ENCODE data around the gene SLC35E4. TPM values are rescaled to one million over a fixed set of nuclear protein-coding genes. Genes with fewer than 3 reads are reported as not detected.
A peak's percentile ranks its signal among the peaks of the same experiment; 100 is the strongest.
"Not testable (repeated sequence)": the region's sequence is repeated elsewhere in the genome, so short reads cannot be mapped to it uniquely, and the experiment has no call there.

The SLC35E4 gene
- total and polyA plus RNA-seq, 3 donors from 2014 or later: 11.6 to 35.9 (median 11.6) TPM

GRCh38 chr22:30671071-30671470 is 35.5 kb downstream of the SLC35E4 start:
- no peaks in the 10 kb centered on the region for H3K9me3 ChIP-seq

DNA sequence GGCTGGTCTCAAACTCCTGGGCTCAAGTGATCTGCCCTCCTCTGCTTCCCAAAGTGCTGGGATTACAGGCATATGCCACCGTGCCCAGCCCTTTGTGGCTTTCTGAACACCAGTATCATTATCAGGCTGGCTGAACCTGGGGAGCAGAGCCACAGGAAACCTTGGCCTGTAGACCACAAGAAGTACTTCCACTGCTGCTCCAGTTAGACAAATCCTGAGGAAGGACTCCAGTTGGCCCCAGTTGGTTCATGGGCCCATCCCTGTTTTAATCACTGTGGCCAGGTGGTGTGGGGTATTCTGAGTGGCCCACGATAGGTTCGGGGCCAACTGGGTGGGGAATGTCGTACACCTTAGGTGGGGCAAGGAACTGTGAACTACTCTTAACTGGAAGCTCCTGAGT is 37.6 kb downstream of the SLC35E4 start:
- intact Hi-C loops (cut with DNase I; ENCODE audit: low total_unique reads): no loop called here
- Histone ChIP-seq H3K36me3 (ENCODE audit: low read depth, missing control alignments) (no peaks in the 10 kb centered on the region), H3K27me3 (no peaks in the 10 kb centered on the region), H3K4me1 (peaks cover 5% of the 10 kb centered on the region), H3K27ac (no peak overlapping the region), H3K9me3 (no peaks in the 10 kb centered on the region), H3K4me3 (no peak overlapping the region)
- no peak for DNase-seq
- 86 to 92% methylated on average over 4 of the region's 4 CpGs for WGBS, 2 donors
- TF ChIP-seq CTCF (IDR thresholded peaks at IDR 0.05): no peak
- no peak for TF ChIP-seq POLR2A (IDR thresholded peaks at IDR 0.05)

More at GRCh38 chr22:30671071-30671470, 35.5 kb downstream of the SLC35E4 start:
- peaks cover 5% of the 10 kb centered on the region for H3K4me1 ChIP-seq
- TF ChIP-seq CTCF (IDR thresholded peaks at IDR 0.05) (no peak), POLR2A (IDR thresholded peaks at IDR 0.05) (no peak)
- no peak overlapping the region for H3K4me3 ChIP-seq
- DNase-seq: peak; percentile 64
- no peaks in the 10 kb centered on the region for H3K36me3 ChIP-seq (ENCODE audit: low read depth, missing control alignments)
- H3K27ac ChIP-seq: no peak overlapping the region
- H3K27me3 ChIP-seq: no peaks in the 10 kb centered on the region
- 56 to 66% methylated on average over 3 of the region's 3 CpGs for WGBS, 2 donors
- intact Hi-C loops (cut with DNase I; ENCODE audit: low total_unique reads): no loop called here

DNA sequence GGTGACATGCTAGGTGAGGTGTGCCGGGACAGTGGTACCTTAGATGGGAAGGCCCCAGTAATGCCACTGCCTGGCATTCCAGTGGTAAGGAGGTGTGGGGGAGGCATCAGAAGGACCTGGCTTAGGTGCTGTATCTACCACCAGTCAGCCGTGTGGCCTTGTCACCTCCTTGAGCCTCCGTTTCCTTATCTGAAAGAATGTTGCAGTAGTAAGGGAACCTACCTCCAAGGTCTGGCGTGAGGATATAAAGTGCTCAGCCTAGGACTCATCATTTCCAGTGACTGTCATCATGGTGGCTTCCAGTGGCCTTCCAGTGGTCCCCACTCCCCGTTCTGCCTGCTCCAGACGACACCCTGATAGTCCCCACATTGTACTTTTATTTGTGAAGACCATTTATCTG is 38.9 kb downstream of the SLC35E4 start:
- no peak overlapping the region for H3K27ac ChIP-seq
- H3K9me3 ChIP-seq: no peaks in the 10 kb centered on the region
- TF ChIP-seq POLR2A (IDR thresholded peaks at IDR 0.05): no peak
- DNase-seq: no peak
- no peaks in the 10 kb centered on the region for H3K27me3 ChIP-seq
- peaks cover 17% of the 10 kb centered on the region for H3K4me1 ChIP-seq
- H3K36me3 ChIP-seq (ENCODE audit: low read depth, missing control alignments): no peaks in the 10 kb centered on the region
- no peak overlapping the region for H3K4me3 ChIP-seq
- intact Hi-C loops (cut with DNase I; ENCODE audit: low total_unique reads): no loop called here
- WGBS, 2 donors: 61 to 80% methylated on average over 6 of the region's 6 CpGs

DNA sequence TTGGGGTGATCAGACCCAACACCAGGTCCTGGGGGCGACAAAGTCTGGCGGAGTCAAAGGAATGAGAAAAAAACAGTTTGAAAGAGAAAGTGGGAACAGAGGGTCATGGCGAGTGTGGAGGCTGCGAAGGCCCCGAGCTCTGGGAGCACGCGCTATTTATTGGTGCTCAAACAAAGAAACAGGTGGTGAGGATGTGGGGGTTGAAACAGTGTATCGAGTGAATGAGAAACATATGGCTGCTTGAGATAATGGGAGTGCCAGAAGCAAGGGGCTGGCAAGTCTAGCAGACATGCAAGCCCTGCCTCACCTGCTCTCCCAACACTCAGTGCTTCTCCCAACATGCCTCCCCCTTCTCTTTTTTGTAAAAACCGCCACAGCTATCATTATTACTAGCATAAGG is 39.9 kb downstream of the SLC35E4 start:
- no peak for TF ChIP-seq CTCF (IDR thresholded peaks at IDR 0.05)
- no peak for TF ChIP-seq POLR2A (IDR thresholded peaks at IDR 0.05)
- Histone ChIP-seq H3K4me3 (no peak overlapping the region), H3K9me3 (no peaks in the 10 kb centered on the region), H3K36me3 (ENCODE audit: low read depth, missing control alignments) (no peaks in the 10 kb centered on the region), H3K27me3 (no peaks in the 10 kb centered on the region), H3K4me1 (peaks cover 24% of the 10 kb centered on the region), H3K27ac (no peak overlapping the region)
- intact Hi-C loops (cut with DNase I; ENCODE audit: low total_unique reads): no loop called here
- peak; percentile 79 for DNase-seq
- 31 to 35% methylated on average over 9 of the region's 9 CpGs for WGBS, 2 donors

- not testable (repeated sequence) for H3K4me3 ChIP-seq, DNase-seq
These were observed 41.0 kb downstream of the SLC35E4 start for GRCh38 chr22:30676565-30676964.

DNA sequence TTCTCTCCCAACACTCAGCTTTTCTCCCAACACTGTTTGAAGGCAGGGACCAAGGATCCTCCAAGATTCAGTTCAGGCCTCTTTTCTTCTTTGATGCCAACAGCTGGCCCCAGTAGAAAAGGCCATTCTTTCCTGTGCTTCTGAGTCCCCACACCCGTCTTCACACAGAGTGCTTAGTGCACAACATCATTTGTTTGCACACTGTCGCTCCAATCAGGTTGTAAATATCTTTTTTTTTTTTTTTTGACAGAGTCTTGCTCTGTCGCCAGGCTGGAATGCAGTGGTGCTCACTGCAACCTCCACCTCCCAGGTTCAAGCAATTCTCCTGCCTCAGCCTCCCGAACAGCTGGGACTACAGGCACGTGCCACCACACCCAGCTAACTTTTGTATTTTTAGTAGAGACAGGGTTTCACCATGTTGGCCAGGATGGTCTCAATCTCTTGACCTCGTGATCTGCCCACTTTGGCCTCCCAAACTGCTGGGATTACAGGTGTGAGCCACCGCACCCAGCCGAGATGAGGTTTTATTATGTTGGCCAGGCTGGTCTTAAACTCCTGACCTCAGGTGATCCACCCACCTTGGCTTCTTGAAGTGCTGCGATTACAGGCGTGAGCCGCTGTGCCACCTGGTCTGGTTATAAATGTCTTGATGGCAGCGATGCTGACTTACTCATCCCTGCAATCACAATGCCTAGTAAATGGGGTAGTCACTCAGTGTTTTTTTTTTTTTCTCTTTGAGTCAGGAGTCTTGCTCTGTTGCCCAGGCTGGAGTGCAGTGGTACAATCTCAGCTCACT is 44.5 kb downstream of the SLC35E4 start:
- DNase-seq; H3K27ac ChIP-seq; H3K36me3 ChIP-seq (ENCODE audit: low read depth, missing control alignments); H3K4me3 ChIP-seq; H3K9me3 ChIP-seq; H3K27me3 ChIP-seq; intact Hi-C loops (cut with DNase I; ENCODE audit: low total_unique reads): not testable (repeated sequence)
- H3K4me1 ChIP-seq: peaks cover 37% of the 10 kb centered on the region
- WGBS, 2 donors: 75 to 86% methylated on average over 12 of the region's 12 CpGs

More at GRCh38 chr22:30676565-30676964, 41.0 kb downstream of the SLC35E4 start:
- intact Hi-C loops (cut with DNase I; ENCODE audit: low total_unique reads); H3K27ac ChIP-seq; H3K9me3 ChIP-seq; H3K36me3 ChIP-seq (ENCODE audit: low read depth, missing control alignments); H3K27me3 ChIP-seq: not testable (repeated sequence)
- peaks cover 36% of the 10 kb centered on the region for H3K4me1 ChIP-seq
- 88 to 93% methylated on average over 3 of the region's 3 CpGs for WGBS, 2 donors
